Measurements from ENCODE around the gene DMXL1. TPM values are rescaled to one million over a fixed set of nuclear protein-coding genes. Genes with fewer than 3 reads are reported as not detected.

Gene DMXL1
- total RNA-seq: 38.6 and 45.7 TPM in 2 replicates

GRCh38 chr5:119070828-119071560 is at the start of gene DMXL1:
TSS of gene DMXL1 (plus strand) at chr5:119071087. CDS start at chr5:119071570, 483 bp downstream.

Small RNAs within 50 kb of the gene (small RNA-seq; reads per million reads assigned to genes)
- not detected for gene LAMTOR3P2
- gene MIR5706: not detected
- gene RNU6-701P: not detected

Other genes with a start within 250 kb of the DMXL1 start
- 2.9 and 3.3 TPM in 2 replicates for gene DTWD2, start 82.5 kb upstream of the DMXL1 start, total RNA-seq